Measurements from ENCODE around the gene ZNF536.

Gene ZNF536

GRCh38 chr19:30358319-30358718, 13.9 kb upstream of the ZNF536 start:
- intact Hi-C loops (cut with DNase I; ENCODE audit: low total_unique reads) = no loop called here
- TF ChIP-seq CTCF (IDR thresholded peaks at IDR 0.05) = no peak
- Histone ChIP-seq H3K4me1 (no peaks in the 10 kb centered on the region), H3K27ac (no peak overlapping the region), H3K36me3 (no peaks in the 10 kb centered on the region), H3K4me3 (no peak overlapping the region), H3K9me3 (no peaks in the 10 kb centered on the region), H3K27me3 (peaks cover 0 to 3% of the 10 kb centered on the region in 2 donors)
- peak in 1 of 2 donors; percentile 10 for DNase-seq

- Histone ChIP-seq H3K36me3 (no peaks in the 10 kb centered on the region), H3K9me3 (no peaks in the 10 kb centered on the region), H3K27me3 (peaks cover 0 to 3% of the 10 kb centered on the region in 2 donors), H3K4me3 (no peak overlapping the region), H3K4me1 (no peaks in the 10 kb centered on the region), H3K27ac (no peak overlapping the region)
- intact Hi-C loops (cut with DNase I; ENCODE audit: low total_unique reads) = no loop called here
- peak in 1 of 2 donors; percentile 10 for DNase-seq
- TF ChIP-seq CTCF (IDR thresholded peaks at IDR 0.05) = no peak
These were observed 13.2 kb upstream of the ZNF536 start for GRCh38 chr19:30358821-30359580.

GRCh38 chr19:30359936-30360335, 12.2 kb upstream of the ZNF536 start:
- DNase-seq = no peak
- Histone ChIP-seq H3K27ac (no peak overlapping the region), H3K36me3 (no peaks in the 10 kb centered on the region), H3K9me3 (no peaks in the 10 kb centered on the region), H3K4me1 (no peaks in the 10 kb centered on the region), H3K27me3 (peaks cover 0 to 3% of the 10 kb centered on the region in 2 donors), H3K4me3 (no peak overlapping the region)
- TF ChIP-seq CTCF (IDR thresholded peaks at IDR 0.05) = no peak
- intact Hi-C loops (cut with DNase I; ENCODE audit: low total_unique reads) = no loop called here

GRCh38 chr19:30360376-30361106, 11.6 kb upstream of the ZNF536 start:
- Histone ChIP-seq H3K4me1 (no peaks in the 10 kb centered on the region), H3K9me3 (no peaks in the 10 kb centered on the region), H3K27me3 (peaks cover 0 to 3% of the 10 kb centered on the region in 2 donors), H3K27ac (no peak overlapping the region), H3K4me3 (no peak overlapping the region), H3K36me3 (no peaks in the 10 kb centered on the region)
- no peak for TF ChIP-seq CTCF (IDR thresholded peaks at IDR 0.05)
- no peak for DNase-seq
- intact Hi-C loops (cut with DNase I; ENCODE audit: low total_unique reads) = no loop called here

- H3K27ac ChIP-seq = no peak overlapping the region
- no peaks in the 10 kb centered on the region for H3K4me1 ChIP-seq
- no peak for TF ChIP-seq CTCF (IDR thresholded peaks at IDR 0.05)
- no peaks in the 10 kb centered on the region for H3K36me3 ChIP-seq
- peak in 1 of 2 donors; percentile 16 for DNase-seq
- H3K27me3 ChIP-seq = peaks cover 0 to 3% of the 10 kb centered on the region in 2 donors
- H3K9me3 ChIP-seq = no peaks in the 10 kb centered on the region
- no peak overlapping the region for H3K4me3 ChIP-seq
- intact Hi-C loops (cut with DNase I; ENCODE audit: low total_unique reads) = no loop called here
These were observed 11.1 kb upstream of the ZNF536 start for GRCh38 chr19:30361107-30361447.

All from tibial artery (tissue), 4 donors.